ENCODE data around the gene KCNJ3. TPM values are rescaled to one million over a fixed set of nuclear protein-coding genes. Genes with fewer than 3 reads are reported as not detected.

The KCNJ3 gene
- total RNA-seq, 1 experiment from 2014 or later: not detected

GRCh38 chr2:154693741-154694340 lies 4.7 kb upstream of the KCNJ3 start:
- Histone ChIP-seq H3K9ac (ENCODE audit: low read length) (no peak overlapping the region), H4K20me1 (ENCODE audit: insufficient read depth) (no peaks in the 10 kb centered on the region), H3K79me2 (ENCODE audit: insufficient read depth, low read length) (no peaks in the 10 kb centered on the region), H3K27ac (ENCODE audit: low read depth, low read length) (no peak overlapping the region), H3K27me3 (ENCODE audit: insufficient read depth, low read length) (no peaks in the 10 kb centered on the region), H3K4me3 (replicated peaks in 1 of 2; ENCODE audit: low read depth in 1 of 2, low read length in 2 of 2) (no peak overlapping the region), H2AFZ (ENCODE audit: low read depth, low read length, poor library complexity, severe bottlenecking) (no peak overlapping the region), H3K4me2 (ENCODE audit: low read length) (no peak overlapping the region), H3K4me1 (ENCODE audit: control insufficient read depth in 1 of 2, insufficient read depth in 2 of 2, low read length in 2 of 2) (peaks cover 7 to 8% of the 10 kb centered on the region in 2 experiments; a peak in 3 of 4 replicates), H3K9me2 (ENCODE audit: insufficient read depth) (no peaks in the 10 kb centered on the region), H3K9me3 (ENCODE audit: control insufficient read depth in 1 of 2, insufficient read depth in 1 of 2, low read depth in 1 of 2, low read length in 2 of 2) (no peaks in the 10 kb centered on the region), H3K36me3 (ENCODE audit: control insufficient read depth in 1 of 2, insufficient read depth in 2 of 2, low read length in 2 of 2) (no peaks in the 10 kb centered on the region)
- no TSS peak for BruUV-seq (replicated peaks)
- ChIA-PET CTCF (no interaction called here), POLR2A (no interaction called here), RAD21 (ENCODE audit: low non-redundant PET in 1 of 2, low total read pairs in 2 of 2, uncharacterized antibody in 2 of 2, unreplicated experiment in 2 of 2) (no interaction called here)
- no peak for TF ChIP-seq CTCF (IDR thresholded peaks at IDR 0.05 in 2 of 3, conservative IDR thresholded peaks at IDR 0.05 in 1 of 3; ENCODE audit: borderline replicate concordance in 1 of 3, insufficient read depth in 1 of 3, low read depth in 2 of 3, low read length in 2 of 3)
- no peak for TF ChIP-seq ZNF274 (IDR thresholded peaks at IDR 0.05; ENCODE audit: low read depth, low read length)
- no peak for TF ChIP-seq RAD21 (IDR thresholded peaks at IDR 0.05; ENCODE audit: low read depth)
- TF ChIP-seq ELF1 (IDR thresholded peaks at IDR 0.05; ENCODE audit: borderline replicate concordance, low read depth): no peak
- no peak for TF ChIP-seq SIN3A (IDR thresholded peaks at IDR 0.05; ENCODE audit: low read depth)
- no peak for TF ChIP-seq YY1 (IDR thresholded peaks at IDR 0.05; ENCODE audit: extremely low read depth, insufficient replicate concordance, low read depth, low read length)
- TF ChIP-seq EGR1 (IDR thresholded peaks at IDR 0.05; ENCODE audit: low read depth): no peak
- no peak for TF ChIP-seq ZFX (IDR thresholded peaks at IDR 0.05)
- no peak for TF ChIP-seq CEBPB (IDR thresholded peaks at IDR 0.05; ENCODE audit: low read depth)
- TF ChIP-seq FOSL1 (IDR thresholded peaks at IDR 0.05; ENCODE audit: low read depth): no peak
- TF ChIP-seq, protein P1, sequence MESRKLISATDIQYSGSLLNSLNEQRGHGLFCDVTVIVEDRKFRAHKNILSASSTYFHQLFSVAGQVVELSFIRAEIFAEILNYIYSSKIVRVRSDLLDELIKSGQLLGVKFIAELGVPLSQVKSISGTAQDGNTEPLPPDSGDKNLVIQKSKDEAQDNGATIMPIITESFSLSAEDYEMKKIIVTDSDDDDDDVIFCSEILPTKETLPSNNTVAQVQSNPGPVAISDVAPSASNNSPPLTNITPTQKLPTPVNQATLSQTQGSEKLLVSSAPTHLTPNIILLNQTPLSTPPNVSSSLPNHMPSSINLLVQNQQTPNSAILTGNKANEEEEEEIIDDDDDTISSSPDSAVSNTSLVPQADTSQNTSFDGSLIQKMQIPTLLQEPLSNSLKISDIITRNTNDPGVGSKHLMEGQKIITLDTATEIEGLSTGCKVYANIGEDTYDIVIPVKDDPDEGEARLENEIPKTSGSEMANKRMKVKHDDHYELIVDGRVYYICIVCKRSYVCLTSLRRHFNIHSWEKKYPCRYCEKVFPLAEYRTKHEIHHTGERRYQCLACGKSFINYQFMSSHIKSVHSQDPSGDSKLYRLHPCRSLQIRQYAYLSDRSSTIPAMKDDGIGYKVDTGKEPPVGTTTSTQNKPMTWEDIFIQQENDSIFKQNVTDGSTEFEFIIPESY (IDR thresholded peaks at IDR 0.05; ENCODE audit: extremely low read depth, insufficient replicate concordance, low read length): no peak
- no peak for TF ChIP-seq EZH2 (IDR thresholded peaks at IDR 0.05)
- no peak for TF ChIP-seq EZH2phosphoT487 (IDR thresholded peaks at IDR 0.05; ENCODE audit: borderline replicate concordance)
- DNase-seq (ENCODE audit: low read depth, low spot score) (no peak), ATAC-seq (no peak)
- intact Hi-C loops (cut with micrococcal nuclease): no loop called here
